Measurements from ENCODE around the gene DKC1.

DNA sequence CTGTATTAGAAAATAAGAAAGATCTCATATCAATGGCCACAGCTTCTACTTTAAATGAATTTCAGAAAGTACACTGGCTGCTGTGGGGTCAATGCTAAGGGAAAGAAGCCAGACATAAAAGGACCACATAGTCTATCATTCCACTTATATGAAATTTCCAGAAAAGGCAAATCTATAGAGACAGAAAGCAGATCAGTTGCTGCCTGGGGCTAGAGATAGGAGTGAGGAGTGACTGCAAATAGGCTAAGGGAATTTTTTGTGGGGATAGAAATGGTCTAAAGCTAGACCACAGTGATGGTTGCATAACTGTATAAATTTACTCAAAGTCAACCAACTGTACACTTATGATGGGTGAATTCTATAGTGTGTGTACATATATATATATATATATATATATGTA lies 20.1 kb upstream of the DKC1 start:
- TF ChIP-seq, protein P1, sequence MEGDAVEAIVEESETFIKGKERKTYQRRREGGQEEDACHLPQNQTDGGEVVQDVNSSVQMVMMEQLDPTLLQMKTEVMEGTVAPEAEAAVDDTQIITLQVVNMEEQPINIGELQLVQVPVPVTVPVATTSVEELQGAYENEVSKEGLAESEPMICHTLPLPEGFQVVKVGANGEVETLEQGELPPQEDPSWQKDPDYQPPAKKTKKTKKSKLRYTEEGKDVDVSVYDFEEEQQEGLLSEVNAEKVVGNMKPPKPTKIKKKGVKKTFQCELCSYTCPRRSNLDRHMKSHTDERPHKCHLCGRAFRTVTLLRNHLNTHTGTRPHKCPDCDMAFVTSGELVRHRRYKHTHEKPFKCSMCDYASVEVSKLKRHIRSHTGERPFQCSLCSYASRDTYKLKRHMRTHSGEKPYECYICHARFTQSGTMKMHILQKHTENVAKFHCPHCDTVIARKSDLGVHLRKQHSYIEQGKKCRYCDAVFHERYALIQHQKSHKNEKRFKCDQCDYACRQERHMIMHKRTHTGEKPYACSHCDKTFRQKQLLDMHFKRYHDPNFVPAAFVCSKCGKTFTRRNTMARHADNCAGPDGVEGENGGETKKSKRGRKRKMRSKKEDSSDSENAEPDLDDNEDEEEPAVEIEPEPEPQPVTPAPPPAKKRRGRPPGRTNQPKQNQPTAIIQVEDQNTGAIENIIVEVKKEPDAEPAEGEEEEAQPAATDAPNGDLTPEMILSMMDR (IDR thresholded peaks at IDR 0.05; ENCODE audit: insufficient read depth, low read length): no peak
- TF ChIP-seq REST (IDR thresholded peaks at IDR 0.05; ENCODE audit: insufficient replicate concordance, low read depth): no peak

All from HL-60 (cell line).